GM21786 (cell line): ENCODE results near the gene HMGXB4.

Experiments
- ATAC-seq: cut with Tn5 transposase; IDR thresholded peaks from one replicate; pipeline ENCODE4 v1.9.1; 2021; ENCODE audit not compliant: unreplicated experiment

The HMGXB4 gene

GRCh38 chr22:35308480-35309021 is 51.3 kb downstream of the HMGXB4 start:
- ATAC-seq: peak; percentile 52

- no peak for ATAC-seq
Observed at GRCh38 chr22:35310556-35311550, 53.6 kb downstream of the HMGXB4 start.

GRCh38 chr22:35311551-35311999 is 54.3 kb downstream of the HMGXB4 start:
- ATAC-seq: no peak

- no peak for ATAC-seq
Observed at GRCh38 chr22:35312198-35313059, 55.1 kb downstream of the HMGXB4 start.

- ATAC-seq: no peak
Observed at GRCh38 chr22:35313311-35314121, 56.2 kb downstream of the HMGXB4 start.

- ATAC-seq: no peak
Observed at GRCh38 chr22:35314161-35314942, 57.1 kb downstream of the HMGXB4 start.

- no peak for ATAC-seq
Observed at GRCh38 chr22:35315141-35315854, 58.0 kb downstream of the HMGXB4 start.

GRCh38 chr22:35315855-35316745 is 58.8 kb downstream of the HMGXB4 start:
- no peak for ATAC-seq

- no peak for ATAC-seq
Observed at GRCh38 chr22:35316751-35317150, 59.5 kb downstream of the HMGXB4 start.

- no peak for ATAC-seq
Observed at GRCh38 chr22:35317680-35318290, 60.5 kb downstream of the HMGXB4 start.

GRCh38 chr22:35318346-35319215 is 61.3 kb downstream of the HMGXB4 start:
- no peak for ATAC-seq

- ATAC-seq: no peak
Observed at GRCh38 chr22:35319244-35319985, 62.1 kb downstream of the HMGXB4 start.

- no peak for ATAC-seq
Observed at GRCh38 chr22:35322126-35322525, 64.8 kb downstream of the HMGXB4 start.

- ATAC-seq: no peak
Observed at GRCh38 chr22:35322893-35323292, 65.6 kb downstream of the HMGXB4 start.

GRCh38 chr22:35323305-35323704 is 66.0 kb downstream of the HMGXB4 start:
- ATAC-seq: no peak

- ATAC-seq: no peak
Observed at GRCh38 chr22:35324067-35324466, 66.8 kb downstream of the HMGXB4 start.
